GM04503 (cell line): Measurements from ENCODE around the gene IVD.

Experiments
- DNase-seq: peaks from one replicate; pipeline ENCODE4 v3.0.0-alpha.2; 2012; ENCODE audit warnings: low read depth

Gene IVD

DNA sequence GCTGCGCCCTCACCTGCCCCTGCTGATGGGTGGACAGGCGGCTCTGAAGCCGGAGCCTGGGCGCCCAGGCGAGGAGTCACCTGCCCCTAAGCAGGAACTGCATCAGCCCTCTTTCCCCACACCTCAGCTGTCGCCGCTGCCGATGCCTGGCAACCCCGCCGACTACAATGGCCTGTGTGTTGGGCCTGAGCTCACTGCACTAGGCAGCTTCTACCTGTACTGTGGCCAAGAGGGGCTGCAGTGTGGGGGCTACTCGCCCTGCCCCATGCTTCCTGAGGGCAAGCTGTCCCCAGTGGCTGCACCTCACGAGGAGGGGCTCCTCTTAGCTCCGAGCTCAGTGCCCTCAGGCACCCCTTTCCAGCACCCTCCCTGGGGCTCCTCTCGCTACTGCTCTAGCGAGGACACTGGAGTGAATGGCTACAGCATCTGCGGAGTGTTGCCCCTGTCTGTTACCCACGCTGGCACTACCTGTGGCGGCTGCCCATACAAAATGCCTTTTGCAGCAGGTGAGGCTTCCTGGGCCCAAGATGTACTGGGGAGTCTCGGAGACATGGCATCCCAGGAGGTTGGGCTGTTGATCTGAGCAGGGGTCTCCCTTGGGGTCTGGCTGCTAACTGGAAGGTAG lies 53.9 kb downstream of the IVD start:
- DNase-seq: no peak

GRCh38 chr15:40460404-40460803 lies 54.8 kb downstream of the IVD start:
- no peak for DNase-seq

GRCh38 chr15:40461958-40462357 lies 56.4 kb downstream of the IVD start:
- no peak for DNase-seq

- DNase-seq: no peak
Observed at GRCh38 chr15:40463279-40463678, 57.7 kb downstream of the IVD start.

DNA sequence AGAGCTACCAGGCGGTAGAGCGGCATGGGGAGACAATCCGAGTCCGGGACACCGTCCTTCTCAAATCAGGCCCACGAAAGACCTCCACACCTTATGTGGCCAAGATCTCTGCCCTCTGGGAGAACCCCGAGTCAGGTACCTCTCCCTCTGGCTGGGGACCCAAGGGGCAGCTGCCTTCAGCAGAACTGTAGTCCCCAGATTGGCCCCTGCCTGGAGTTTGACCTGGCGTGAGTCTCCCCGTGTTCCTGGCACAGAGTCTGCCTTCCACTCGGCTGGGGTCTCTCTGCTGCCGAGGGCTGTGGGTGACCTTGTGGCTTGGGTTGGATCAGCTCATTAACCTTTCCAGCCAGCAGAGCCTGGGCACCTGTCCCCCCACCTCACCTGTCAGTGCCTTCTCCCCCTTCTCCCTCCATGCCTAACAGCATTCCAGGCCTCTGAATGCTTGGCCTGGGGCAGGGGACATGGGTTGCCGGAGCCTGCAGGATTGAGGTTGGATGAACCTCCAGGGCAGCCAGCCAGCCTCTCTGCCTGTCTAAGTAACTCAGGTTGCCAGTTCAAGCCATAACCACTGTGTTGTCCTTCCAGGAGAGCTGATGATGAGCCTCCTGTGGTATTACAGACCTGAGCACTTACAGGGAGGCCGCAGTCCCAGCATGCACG lies 58.4 kb downstream of the IVD start:
- DNase-seq: no peak

DNA sequence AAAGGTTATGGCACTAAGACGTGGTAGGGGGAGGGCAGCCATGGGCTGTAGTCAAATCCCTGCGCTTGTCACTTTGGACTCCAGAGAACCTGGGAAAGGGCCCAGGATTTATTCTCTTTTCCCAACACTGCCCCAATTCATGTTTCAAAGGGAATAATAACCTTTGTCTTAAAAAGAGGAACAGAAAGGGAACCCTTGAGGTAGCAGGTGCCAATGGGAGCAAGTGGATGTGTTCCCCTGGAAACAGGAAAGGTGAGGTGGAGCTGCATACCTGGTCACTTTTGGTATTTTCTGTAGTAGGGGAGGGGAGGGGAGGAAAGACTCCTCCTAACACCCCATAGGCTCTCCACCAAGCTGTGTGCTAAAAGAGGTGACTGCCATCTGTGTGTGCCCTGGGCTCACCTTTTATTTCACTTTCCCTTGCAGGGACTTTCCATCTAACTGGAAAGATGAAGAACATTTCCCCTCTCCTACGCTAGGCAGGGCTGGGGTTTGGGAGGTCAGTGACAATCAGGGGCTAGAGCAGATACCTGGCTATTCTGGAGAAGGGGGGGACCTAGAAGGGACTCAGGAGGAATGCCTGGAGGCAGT lies 59.1 kb downstream of the IVD start:
- DNase-seq: no peak

- DNase-seq: no peak
Observed at GRCh38 chr15:40465939-40466338, 60.3 kb downstream of the IVD start.

GRCh38 chr15:40466426-40467260 lies 61.0 kb downstream of the IVD start:
- DNase-seq: no peak

DNA sequence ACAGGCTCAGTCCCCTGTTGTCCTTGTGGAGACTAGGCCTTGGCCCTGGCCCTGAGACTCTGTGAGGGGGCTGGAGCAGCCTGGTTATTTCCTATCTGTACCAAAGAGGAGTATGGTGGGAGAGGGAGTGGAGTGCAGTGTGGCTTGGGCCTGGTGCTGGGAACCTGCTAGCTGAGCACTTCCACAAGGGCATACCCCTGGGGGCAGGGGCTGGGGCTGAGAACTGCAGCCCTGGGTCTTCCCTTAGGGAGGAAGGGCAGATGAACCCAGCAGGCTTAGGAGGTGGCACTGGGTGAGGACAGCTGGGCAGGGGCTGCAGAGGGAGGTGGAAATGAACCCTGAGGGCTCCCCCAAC lies 61.6 kb downstream of the IVD start:
- no peak for DNase-seq

DNA sequence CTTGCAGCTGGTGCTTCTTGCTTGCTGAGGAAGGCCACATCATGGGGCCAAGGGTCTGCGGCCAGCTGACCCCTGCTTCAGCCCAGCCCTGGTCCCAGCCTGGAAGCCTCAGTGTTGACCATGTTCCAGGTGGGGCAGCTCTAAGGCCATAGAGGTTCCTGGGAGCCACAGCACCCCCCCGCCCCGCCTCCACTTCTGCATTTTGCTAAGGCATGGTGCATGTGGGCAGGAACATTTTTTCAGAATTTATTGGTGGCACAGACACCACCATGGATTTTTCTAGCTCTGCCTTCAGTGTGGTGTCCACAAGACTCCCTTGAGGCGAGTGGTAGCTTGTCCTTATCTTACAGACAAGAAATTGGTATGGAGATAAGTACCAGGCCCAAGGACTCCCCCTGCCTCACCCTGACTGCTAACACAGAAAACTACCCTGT lies 63.3 kb downstream of the IVD start:
- DNase-seq: no peak

- DNase-seq: no peak
Observed at GRCh38 chr15:40469776-40470390, 64.3 kb downstream of the IVD start.

DNA sequence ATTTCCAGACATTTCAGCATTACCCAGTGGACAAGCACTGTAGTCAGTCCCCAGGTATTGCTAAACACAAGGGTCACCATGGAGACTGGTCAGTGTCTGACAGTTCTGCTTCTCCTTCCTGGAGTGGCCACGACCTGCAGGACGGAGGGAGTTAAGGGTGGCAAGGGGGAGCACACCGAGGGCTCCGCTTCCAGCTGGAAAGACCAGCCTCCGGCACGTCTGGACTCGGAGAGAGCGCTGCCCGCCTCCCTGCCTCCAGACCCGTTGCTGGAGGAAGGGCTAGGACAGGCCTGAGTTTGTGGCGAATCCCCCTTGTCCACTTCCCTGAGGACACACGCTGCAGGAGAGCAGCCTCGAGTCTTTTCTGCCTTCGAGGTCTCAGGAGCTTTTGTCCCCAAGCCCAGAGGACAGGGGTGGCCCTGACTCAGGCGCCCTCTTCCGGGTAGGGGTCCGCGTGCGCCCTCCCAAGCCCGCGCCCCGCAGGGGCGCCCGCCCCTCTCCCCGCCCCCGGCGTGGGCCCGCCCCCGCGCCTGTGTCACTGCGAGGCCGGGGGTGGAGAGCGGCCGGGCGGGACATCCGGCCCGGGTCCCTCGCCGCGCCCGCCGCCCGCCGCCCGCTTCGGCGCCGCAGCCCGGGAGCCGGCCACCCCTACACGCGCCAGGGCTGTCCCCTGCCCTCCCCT lies 65.0 kb downstream of the IVD start, which contains the start of gene CHST14:
Gene CHST14, plus strand, starts transcription at position 562 of the 682 bp plus-strand sequence. CDS start 230 bp downstream, outside the sequence.
- no peak for DNase-seq
